Ramos (cell line): Measurements from ENCODE around the gene ADCY2.

ENCODE experiments used
- in situ Hi-C: fragments of 300-500 bp; cut with MboI; formaldehyde crosslinking; loops from one replicate; pipeline ENCODE4 v1.14.3; 2022; ENCODE audit warnings: low sequenced_read_pairs; ENCODE audit not compliant: unreplicated experiment

The ADCY2 gene

GRCh38 chr5:7690557-7690956 lies 294.6 kb downstream of the ADCY2 start:
- in situ Hi-C loops: no loop called here

DNA sequence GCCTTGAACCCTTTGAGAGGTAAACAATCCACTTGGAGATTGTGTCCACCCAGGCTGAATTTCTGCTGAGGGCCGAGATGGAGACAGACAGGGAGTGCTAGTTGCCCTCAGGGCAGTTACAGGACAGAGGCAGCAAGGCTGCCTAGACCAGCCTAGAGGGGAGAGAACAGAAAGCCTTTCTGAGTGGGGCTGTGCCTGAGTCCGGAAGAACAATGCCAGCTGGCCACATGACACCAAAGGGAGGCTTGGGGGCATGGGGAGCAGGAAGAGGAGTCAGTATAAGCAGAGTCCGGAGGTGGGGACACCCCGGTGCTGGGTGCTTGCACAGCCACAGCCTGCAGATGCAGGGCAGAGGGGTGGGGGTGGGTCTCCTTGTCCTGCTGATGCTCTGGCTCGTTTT lies 309.3 kb downstream of the ADCY2 start:
- in situ Hi-C loops: no loop called here

GRCh38 chr5:7705736-7706135 lies 309.8 kb downstream of the ADCY2 start:
- in situ Hi-C loops: no loop called here

DNA sequence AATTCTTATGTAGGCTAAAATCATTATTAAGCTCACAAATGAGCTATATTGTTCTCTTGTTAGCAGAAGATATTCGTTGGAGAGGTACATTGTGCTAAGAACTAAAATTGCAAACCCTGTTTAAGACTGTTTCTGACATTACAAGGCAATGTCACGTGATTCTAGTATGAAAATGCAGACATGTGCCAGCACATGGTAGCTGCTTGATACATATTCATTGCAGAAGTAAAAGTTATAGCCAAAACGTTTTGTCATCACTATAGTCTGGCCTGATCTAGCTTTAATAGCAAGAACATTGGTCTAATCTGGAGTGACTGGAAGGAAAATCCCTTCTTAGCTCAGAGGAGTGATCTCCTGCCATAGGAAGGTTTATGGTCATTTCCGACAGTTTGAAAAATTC lies 310.3 kb downstream of the ADCY2 start:
- in situ Hi-C loops: no loop called here

DNA sequence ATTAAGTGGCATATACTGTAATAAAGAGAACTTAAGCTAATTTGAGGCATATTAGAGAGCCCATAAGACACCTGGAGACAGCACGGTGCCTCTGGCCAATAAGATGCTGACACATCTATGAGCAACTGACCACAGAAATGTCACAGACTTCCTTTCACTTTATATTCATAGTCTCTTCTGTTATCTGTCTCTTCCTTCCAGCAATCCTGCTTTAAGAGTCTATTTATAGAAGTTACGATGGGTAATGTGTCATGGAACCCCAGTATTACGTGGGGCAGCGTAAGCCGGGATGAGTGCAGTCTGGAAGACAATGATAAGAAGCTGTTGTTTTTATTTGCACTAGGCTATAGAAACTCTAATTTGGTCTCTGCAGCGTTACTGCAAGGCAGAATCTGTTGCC lies 318.2 kb downstream of the ADCY2 start:
- in situ Hi-C loops: no loop called here

DNA sequence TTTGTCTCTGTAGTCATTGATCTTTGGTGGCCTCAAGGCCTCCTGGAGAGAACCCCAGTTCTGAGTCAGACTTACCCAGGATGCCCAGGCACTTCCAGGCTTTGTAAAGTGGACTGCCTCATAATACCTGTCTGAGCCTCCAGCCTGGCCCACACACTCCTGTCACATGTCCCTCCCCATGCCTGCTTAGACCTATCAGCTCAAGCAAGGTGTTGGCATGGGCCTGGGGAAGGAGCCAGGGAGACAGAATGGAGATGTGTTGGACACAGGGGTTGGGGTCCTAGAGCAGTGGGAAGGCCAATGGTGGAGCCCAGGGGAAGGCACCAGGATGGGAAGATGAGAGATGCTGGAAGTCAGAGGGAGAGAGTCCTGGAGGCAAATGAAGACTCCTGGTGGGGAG lies 318.8 kb downstream of the ADCY2 start:
- in situ Hi-C loops: no loop called here

DNA sequence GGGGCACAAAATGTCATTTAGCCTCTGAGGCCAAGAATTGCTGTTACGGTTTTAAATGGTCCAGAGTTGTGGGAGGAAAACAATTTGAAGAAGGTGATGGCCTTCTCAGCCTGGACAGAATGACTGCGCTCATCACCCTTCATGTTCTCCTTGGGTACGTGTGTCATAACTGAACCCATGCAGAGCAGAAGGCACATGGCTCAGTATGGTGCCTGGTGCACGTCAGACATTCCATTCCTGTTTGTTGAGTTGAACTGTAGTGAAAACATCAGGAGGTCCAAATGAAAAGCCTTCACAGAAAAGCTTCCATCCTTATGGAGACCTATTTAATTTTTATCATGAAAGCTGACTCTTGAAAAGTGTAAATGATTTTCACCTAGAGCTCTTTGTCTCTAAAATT lies 321.8 kb downstream of the ADCY2 start:
- in situ Hi-C loops: no loop called here

GRCh38 chr5:7728076-7728475 lies 332.1 kb downstream of the ADCY2 start:
- in situ Hi-C loops: no loop called here

- in situ Hi-C loops: no loop called here
Observed at GRCh38 chr5:7741415-7742065, 345.6 kb downstream of the ADCY2 start.

DNA sequence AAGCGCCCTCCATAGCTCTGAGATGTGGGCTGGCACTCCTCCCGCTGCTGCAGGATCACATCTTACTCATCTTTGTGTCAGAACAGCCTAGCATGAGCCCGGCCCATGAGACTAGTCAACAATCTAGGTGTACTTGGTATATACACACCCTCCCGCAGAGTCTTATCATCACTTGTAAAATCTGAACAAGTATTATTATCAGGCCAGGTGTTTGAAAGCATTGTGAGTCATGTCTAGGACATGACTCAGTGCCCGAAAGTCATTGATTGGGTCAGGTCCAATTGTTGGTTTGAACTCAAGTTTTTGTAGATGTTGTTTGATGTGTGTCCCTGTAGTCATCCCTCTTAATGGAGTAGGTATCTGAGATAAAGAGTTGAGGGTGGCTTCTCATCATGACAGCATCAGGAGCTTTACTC lies 346.3 kb downstream of the ADCY2 start:
- in situ Hi-C loops: no loop called here

GRCh38 chr5:7745882-7746610 lies 350.1 kb downstream of the ADCY2 start:
- in situ Hi-C loops: no loop called here

DNA sequence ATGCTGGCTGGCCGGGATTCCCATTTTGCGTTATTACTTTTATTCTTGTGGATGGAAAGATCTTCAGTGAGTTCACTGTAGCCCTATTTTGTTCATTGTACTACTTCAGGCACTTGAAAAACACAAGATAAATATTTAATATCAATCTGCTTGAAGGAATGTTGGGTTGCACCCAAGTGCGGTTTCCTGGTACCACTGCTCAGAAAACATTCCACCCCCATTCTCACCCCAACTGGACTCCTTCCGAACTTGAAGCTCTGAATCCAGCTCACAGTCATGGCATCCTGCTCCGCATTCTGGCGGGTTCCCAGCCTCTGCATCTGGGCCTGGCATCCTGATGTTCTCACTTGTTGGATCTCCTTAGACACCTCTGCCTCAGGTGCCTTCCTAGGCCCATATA lies 351.8 kb downstream of the ADCY2 start:
- in situ Hi-C loops: no loop called here

DNA sequence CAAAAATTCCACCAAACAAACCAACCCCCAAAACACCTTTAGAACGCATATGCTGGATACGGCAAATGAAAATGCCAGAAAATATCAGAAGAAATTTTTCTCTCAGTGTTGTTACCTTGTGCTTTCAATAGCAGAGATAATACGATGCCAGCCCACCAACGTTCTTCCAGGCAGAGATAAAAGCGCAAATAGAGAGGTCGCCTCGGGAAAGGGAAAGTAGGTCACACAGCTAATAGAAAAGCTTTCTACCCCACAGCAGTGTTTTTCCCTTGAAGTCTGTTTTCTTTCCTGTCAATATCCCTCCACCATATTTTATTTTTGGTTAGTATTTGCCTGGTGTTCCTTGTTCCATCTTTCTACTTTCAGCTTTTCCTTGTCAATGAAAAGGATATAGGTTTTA lies 353.7 kb downstream of the ADCY2 start:
- in situ Hi-C loops: no loop called here

DNA sequence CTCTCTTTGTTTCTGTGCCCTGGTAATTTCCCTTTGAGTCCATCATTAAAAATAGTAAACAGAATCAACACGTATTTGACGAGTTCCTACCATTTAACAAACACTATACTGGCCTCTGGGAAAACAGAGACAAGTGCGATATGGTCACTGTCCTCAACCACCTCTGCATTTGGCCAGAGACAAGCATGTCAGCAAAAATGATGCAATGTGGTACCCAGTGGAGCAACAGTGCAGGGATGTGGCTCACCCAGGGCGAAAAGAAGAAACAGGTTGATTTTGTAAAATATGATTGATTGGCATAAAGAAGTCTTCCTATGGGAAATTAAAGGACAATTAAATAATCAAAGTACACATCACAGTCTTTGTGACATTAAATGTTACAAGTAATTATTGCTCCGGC lies 355.9 kb downstream of the ADCY2 start:
- in situ Hi-C loops: no loop called here

- in situ Hi-C loops: no loop called here
Observed at GRCh38 chr5:7753181-7753580, 357.2 kb downstream of the ADCY2 start.

DNA sequence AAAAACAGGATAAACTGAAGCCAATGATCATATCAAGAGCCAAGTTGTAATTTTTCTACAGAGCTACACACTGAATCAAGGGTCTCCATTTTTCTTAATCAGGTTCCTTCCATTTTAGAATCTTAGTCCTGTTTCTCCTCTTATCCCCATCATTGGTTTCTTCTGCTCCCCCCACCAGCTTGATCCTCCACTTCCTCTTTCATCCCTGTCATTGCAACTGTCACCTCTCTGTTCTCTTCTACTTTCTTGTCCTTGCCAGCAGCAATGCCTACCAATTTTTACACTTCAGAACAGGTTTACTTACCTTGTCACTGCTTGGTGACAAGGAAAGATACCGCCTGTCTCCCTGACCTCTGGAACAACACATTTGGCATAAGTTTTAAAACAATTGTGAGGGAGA lies 357.7 kb downstream of the ADCY2 start:
- in situ Hi-C loops: no loop called here

- in situ Hi-C loops: no loop called here
Observed at GRCh38 chr5:7754490-7754889, 358.6 kb downstream of the ADCY2 start.

GRCh38 chr5:7754997-7755596 lies 359.2 kb downstream of the ADCY2 start:
- in situ Hi-C loops: no loop called here

DNA sequence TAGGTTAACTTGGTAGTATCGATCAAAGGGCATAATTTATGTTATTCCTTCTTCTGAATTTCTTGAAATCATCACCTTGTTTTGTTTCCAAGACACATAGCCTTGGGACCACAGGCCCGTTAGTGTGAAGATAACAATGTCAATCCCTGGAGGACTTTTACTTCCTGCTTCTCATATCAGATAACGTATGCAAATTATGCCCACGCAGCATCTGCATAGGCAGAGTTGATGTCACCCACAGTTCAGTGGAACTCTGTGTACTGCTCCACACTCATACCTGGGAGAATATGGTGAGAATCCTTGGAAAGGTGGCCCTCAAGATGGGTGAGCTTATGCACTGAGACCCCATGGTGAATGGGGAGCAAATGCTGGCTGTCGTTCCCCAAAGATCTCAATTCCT lies 360.0 kb downstream of the ADCY2 start:
- in situ Hi-C loops: no loop called here

GRCh38 chr5:7756453-7756852 lies 360.5 kb downstream of the ADCY2 start:
- in situ Hi-C loops: no loop called here

DNA sequence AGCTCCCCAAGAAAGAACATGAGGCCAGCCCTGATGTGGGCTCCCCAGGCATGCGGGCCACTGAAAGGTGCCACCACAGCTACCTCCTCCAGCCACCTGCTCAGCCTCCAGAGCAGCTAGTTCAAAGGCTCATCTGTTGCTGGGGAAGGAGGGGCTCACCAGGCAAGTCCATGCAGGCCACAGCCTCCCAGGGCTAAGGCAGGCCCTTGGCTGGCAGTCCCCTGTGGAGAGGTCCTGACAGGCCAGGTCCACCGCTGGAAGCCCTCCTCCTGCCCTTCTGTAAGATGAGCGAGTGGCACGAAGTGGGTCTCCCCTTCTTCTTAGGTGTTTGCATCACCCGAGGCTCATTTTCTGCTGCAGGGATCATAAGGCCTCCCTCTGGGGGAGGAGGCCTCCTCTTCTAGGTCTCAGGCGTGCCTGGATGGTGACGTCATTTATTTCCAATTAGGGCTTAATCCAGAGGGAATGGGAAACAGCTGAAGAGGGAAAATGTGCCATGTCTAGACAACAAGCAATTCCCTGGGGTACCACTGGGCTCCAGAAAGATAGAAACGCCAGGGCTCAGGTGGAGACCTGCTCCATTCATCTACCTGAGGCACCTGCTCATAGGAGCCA lies 363.4 kb downstream of the ADCY2 start:
- in situ Hi-C loops: no loop called here
